ENCODE measurements around the gene UBE2H.

UBE2H gene

DNA sequence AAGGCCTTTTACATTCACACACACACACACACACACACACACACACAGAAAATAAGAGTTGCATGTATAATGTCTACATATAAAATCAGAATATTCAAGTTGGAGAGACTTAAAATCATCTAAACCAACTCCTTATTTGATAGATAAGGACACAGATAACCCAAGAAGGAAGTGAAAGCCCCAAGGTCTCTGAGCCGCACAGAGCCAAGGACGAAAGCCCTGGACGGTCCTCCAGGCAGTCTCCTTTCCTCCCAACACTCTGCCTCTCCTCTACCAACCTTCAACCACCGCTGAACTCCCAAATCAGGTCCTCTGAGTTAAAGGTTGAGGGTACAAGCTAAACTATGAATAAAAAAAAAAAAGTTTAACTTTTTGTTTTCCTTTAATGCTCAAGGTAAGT, 28.2 kb downstream of the UBE2H start:
- Histone ChIP-seq H3K9ac (ENCODE audit: low read length) (no peak overlapping the region), H4K20me1 (ENCODE audit: low read depth, low read length) (no peaks in the 10 kb centered on the region; the same call in 1 of the 2 replicates), H3K4me2 (ENCODE audit: low read depth, low read length, poor library complexity, severe bottlenecking) (no peak overlapping the region), H3K4me3 (ENCODE audit: insufficient read depth, low read length, poor library complexity, severe bottlenecking) (no peak overlapping the region), H3K27ac (ENCODE audit: low read depth, low read length) (no peak overlapping the region), H3K9me2 (replicated peaks; ENCODE audit: insufficient read depth, low read length) (no peaks in the 10 kb centered on the region), H2AFZ (ENCODE audit: low read depth, low read length, severe bottlenecking) (no peak overlapping the region), H3K9me3 (ENCODE audit: insufficient read depth, low read length) (no peaks in the 10 kb centered on the region), H3K79me2 (ENCODE audit: insufficient read depth, low read length) (no peaks in the 10 kb centered on the region), H3K36me3 (ENCODE audit: low read length) (no peaks in the 10 kb centered on the region), H3F3A (ENCODE audit: insufficient read depth) (no peaks in the 10 kb centered on the region), H3K27me3 (ENCODE audit: low read length) (no peaks in the 10 kb centered on the region)
- no peak for TF ChIP-seq EZH2phosphoT487 (conservative IDR thresholded peaks at IDR 0.05; ENCODE audit: low read length)
- TF ChIP-seq, protein P1, sequence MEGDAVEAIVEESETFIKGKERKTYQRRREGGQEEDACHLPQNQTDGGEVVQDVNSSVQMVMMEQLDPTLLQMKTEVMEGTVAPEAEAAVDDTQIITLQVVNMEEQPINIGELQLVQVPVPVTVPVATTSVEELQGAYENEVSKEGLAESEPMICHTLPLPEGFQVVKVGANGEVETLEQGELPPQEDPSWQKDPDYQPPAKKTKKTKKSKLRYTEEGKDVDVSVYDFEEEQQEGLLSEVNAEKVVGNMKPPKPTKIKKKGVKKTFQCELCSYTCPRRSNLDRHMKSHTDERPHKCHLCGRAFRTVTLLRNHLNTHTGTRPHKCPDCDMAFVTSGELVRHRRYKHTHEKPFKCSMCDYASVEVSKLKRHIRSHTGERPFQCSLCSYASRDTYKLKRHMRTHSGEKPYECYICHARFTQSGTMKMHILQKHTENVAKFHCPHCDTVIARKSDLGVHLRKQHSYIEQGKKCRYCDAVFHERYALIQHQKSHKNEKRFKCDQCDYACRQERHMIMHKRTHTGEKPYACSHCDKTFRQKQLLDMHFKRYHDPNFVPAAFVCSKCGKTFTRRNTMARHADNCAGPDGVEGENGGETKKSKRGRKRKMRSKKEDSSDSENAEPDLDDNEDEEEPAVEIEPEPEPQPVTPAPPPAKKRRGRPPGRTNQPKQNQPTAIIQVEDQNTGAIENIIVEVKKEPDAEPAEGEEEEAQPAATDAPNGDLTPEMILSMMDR (IDR thresholded peaks at IDR 0.05; ENCODE audit: insufficient read depth, low read length, poor library complexity, severe bottlenecking) = no peak

DNA sequence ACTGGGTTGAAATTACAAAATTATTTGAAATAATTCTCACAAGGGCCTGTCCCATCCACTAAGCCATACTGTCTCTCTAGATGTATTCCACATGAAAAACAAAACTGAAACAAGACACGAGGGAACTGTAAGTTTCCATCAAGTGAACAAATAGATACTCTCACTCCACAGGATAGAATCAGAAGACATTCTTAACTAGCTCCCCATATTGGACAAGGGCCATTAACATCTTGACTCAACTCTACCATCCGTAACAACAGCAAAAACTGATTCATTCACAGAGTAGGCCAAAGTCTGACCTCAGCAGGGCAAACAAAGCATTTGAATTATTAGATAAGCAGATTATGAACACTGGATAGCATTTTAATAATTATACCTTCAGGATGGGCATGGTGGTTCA, 29.1 kb downstream of the UBE2H start:
- H3K9ac ChIP-seq (ENCODE audit: low read length) = no peak overlapping the region
- H3K79me2 ChIP-seq (ENCODE audit: insufficient read depth, low read length) = no peaks in the 10 kb centered on the region
- TF ChIP-seq EZH2phosphoT487 (conservative IDR thresholded peaks at IDR 0.05; ENCODE audit: low read length) = no peak
- TF ChIP-seq, protein P1 (IDR thresholded peaks at IDR 0.05; ENCODE audit: insufficient read depth, low read length, poor library complexity, severe bottlenecking) = no peak
- H3K27ac ChIP-seq (ENCODE audit: low read depth, low read length) = no peak overlapping the region
- no peak overlapping the region for H2AFZ ChIP-seq (ENCODE audit: low read depth, low read length, severe bottlenecking)
- H3K4me3 ChIP-seq (ENCODE audit: insufficient read depth, low read length, poor library complexity, severe bottlenecking) = no peak overlapping the region
- H3K4me2 ChIP-seq (ENCODE audit: low read depth, low read length, poor library complexity, severe bottlenecking) = no peak overlapping the region
- no peaks in the 10 kb centered on the region for H3K9me3 ChIP-seq (ENCODE audit: insufficient read depth, low read length)
- no peaks in the 10 kb centered on the region for H3F3A ChIP-seq (ENCODE audit: insufficient read depth)
- no peaks in the 10 kb centered on the region for H3K36me3 ChIP-seq (ENCODE audit: low read length)
- H4K20me1 ChIP-seq (ENCODE audit: low read depth, low read length) = no peaks in the 10 kb centered on the region; the same call in 1 of the 2 replicates
- no peaks in the 10 kb centered on the region for H3K9me2 ChIP-seq (replicated peaks; ENCODE audit: insufficient read depth, low read length)
- H3K27me3 ChIP-seq (ENCODE audit: low read length) = no peaks in the 10 kb centered on the region

DNA sequence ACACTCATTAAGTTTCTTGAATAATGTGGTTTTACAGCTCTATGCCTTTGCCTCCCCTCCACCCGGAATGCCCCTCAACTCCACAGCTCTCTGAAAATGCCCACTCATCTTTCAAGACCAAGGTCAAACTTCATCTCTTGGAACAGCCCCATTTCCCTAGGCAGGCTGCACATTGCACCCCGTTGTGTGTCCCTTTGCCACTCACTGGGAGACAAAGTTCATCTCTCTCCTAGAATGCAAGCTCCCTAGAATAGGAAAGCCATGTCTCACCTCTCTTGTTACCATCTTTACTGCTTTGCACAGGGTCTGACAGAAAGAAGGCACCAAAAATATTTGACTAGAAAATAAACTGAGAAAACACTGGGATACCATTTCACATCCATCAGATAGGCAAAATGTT, 33.3 kb downstream of the UBE2H start:
- TF ChIP-seq, protein P1 (IDR thresholded peaks at IDR 0.05; ENCODE audit: insufficient read depth, low read length, poor library complexity, severe bottlenecking) = no peak
- TF ChIP-seq EZH2phosphoT487 (conservative IDR thresholded peaks at IDR 0.05; ENCODE audit: low read length) = no peak
- no peak overlapping the region for H3K4me3 ChIP-seq (ENCODE audit: insufficient read depth, low read length, poor library complexity, severe bottlenecking)
- H3K9me2 ChIP-seq (replicated peaks; ENCODE audit: insufficient read depth, low read length) = no peaks in the 10 kb centered on the region
- no peak overlapping the region for H2AFZ ChIP-seq (ENCODE audit: low read depth, low read length, severe bottlenecking)
- H3K27me3 ChIP-seq (ENCODE audit: low read length) = no peaks in the 10 kb centered on the region
- H3F3A ChIP-seq (ENCODE audit: insufficient read depth) = no peaks in the 10 kb centered on the region
- no peaks in the 10 kb centered on the region; the same call in 1 of the 2 replicates for H4K20me1 ChIP-seq (ENCODE audit: low read depth, low read length)
- no peaks in the 10 kb centered on the region for H3K36me3 ChIP-seq (ENCODE audit: low read length)
- H3K79me2 ChIP-seq (ENCODE audit: insufficient read depth, low read length) = no peaks in the 10 kb centered on the region
- no peaks in the 10 kb centered on the region for H3K9me3 ChIP-seq (ENCODE audit: insufficient read depth, low read length)
- no peak overlapping the region for H3K9ac ChIP-seq (ENCODE audit: low read length)
- H3K27ac ChIP-seq (ENCODE audit: low read depth, low read length) = no peak overlapping the region
- no peak overlapping the region for H3K4me2 ChIP-seq (ENCODE audit: low read depth, low read length, poor library complexity, severe bottlenecking)
